GM12878 (cell line): ENCODE data around the gene RAPSN. TPM values are rescaled to one million over a fixed set of nuclear protein-coding genes. Genes with fewer than 3 reads are reported as not detected.
"Not testable (repeated sequence)": the region's sequence is repeated elsewhere in the genome, so short reads cannot be mapped to it uniquely, and the experiment has no call there.

ENCODE experiments used
- ATAC-seq: fragments of 200-7000 bp; cut with Tn5 transposase; 3 replicates; pipeline ENCODE4 v1.9.1; 2020; ENCODE audit warnings: mild to moderate bottlenecking, moderate library complexity
- BruUV-seq: library from RNA; stranded (reverse); fragments of 400-500 nt; replicated peaks from 2 replicates; lab custom pipeline; 2021; lab: Mats Ljungman, UMichigan
- CTCF ChIA-PET: fragments of 300-600 bp; sonication (Branson Sonifier 250); formaldehyde crosslinking; extraction: SDS; loops from one replicate; lab custom pipeline; 2021; ENCODE audit warnings: inconsistent platforms; lab: Yijun Ruan, JAX
- POLR2A ChIA-PET: fragments of 350-600 bp; formaldehyde crosslinking; extraction: SDS; loops from one replicate; lab custom pipeline; 2021; ENCODE audit warnings: inconsistent platforms; lab: Charles Lee
- RAD21 ChIA-PET: fragments of 300-600 bp; sonication (Branson Sonifier 250); formaldehyde crosslinking; loops from one replicate; lab custom pipeline; 2023; ENCODE audit warnings: antibody characterized with exemption; ENCODE audit not compliant: unreplicated experiment; lab: Charles Lee
- SMC1A ChIA-PET: fragments of 300-600 bp; sonication (Branson Sonifier 250); formaldehyde crosslinking; loops from one replicate; lab custom pipeline; 2023; ENCODE audit not compliant: unreplicated experiment, uncharacterized antibody; lab: Charles Lee
- DNase-seq: peaks from one replicate; pipeline ENCODE4 v3.0.0-alpha.2; 2011; ENCODE audit warnings: low read depth, low spot score
- FAIRE-seq: peaks from 3 replicates; lab custom pipeline; 2011; peaks lifted over from hg19 to GRCh38; lab: Jason Lieb, UNC
- H2AFZ ChIP-seq: 2 replicates; pipeline ENCODE4 v1.6.0; 2011; ENCODE audit warnings: low read depth, low read length, control low read depth; ENCODE audit not compliant: control insufficient read depth
- H3K27ac ChIP-seq: 2 replicates; pipeline ENCODE4 v1.5.1; 2011; ENCODE audit warnings: control low read depth; ENCODE audit not compliant: control insufficient read depth, insufficient read depth
- H3K27me3 ChIP-seq, 2 experiments: replicated peaks in 1 of 2; 2 replicates each; pipeline versions ENCODE4 v1.6.0 to v1.6.1; 2011; ENCODE audit warnings: low read length in 1 of 2; ENCODE audit not compliant: control insufficient read depth in 2 of 2, insufficient read depth in 2 of 2
- H3K36me3 ChIP-seq, 2 experiments: 2 replicates each; pipeline ENCODE4 v1.5.1; 2011; ENCODE audit warnings: low read length in 1 of 2; ENCODE audit not compliant: control insufficient read depth in 2 of 2, insufficient read depth in 2 of 2
- H3K4me1 ChIP-seq: 2 replicates; pipeline ENCODE4 v1.6.1; 2011; ENCODE audit warnings: mild to moderate bottlenecking, low read length, moderate library complexity, mixed read lengths; ENCODE audit not compliant: control insufficient read depth, insufficient read depth
- H3K4me2 ChIP-seq: 2 replicates; pipeline ENCODE4 v1.6.0; 2011; ENCODE audit warnings: control low read depth; ENCODE audit not compliant: control insufficient read depth, insufficient read depth
- H3K4me3 ChIP-seq: fragments of 200-600 bp; sonication (generic); 2 replicates; pipeline ENCODE4 v1.5.1; 2016
- H3K79me2 ChIP-seq: 2 replicates; pipeline ENCODE4 v1.6.0; 2011; ENCODE audit warnings: low read length; ENCODE audit not compliant: control insufficient read depth, insufficient read depth
- H3K9ac ChIP-seq: 2 replicates; pipeline ENCODE4 v1.8.0; 2011; ENCODE audit warnings: low read length, control low read depth, mixed read lengths; ENCODE audit not compliant: control insufficient read depth, insufficient read depth
- H3K9me3 ChIP-seq: replicated peaks from 3 replicates; pipeline ENCODE4 v1.5.1; 2011; ENCODE audit warnings: mild to moderate bottlenecking, low read length; ENCODE audit not compliant: control insufficient read depth, insufficient read depth
- H4K20me1 ChIP-seq: 2 replicates; pipeline ENCODE4 v1.6.0; 2011; ENCODE audit not compliant: control insufficient read depth, insufficient read depth
- CTCF ChIP-seq, 3 experiments: IDR thresholded peaks in 2 of 3; conservative IDR thresholded peaks in 1 of 3; 2 replicates each; pipeline ENCODE4 v1.5.1; 2011; ENCODE audit warnings: low read depth in 3 of 3, low read length in 3 of 3, mild to moderate bottlenecking in 3 of 3, control low read depth in 2 of 3, moderate library complexity in 2 of 3, inconsistent platforms in 1 of 3, mixed read lengths in 1 of 3; ENCODE audit not compliant: control insufficient read depth in 2 of 3, insufficient read depth in 1 of 3; ENCODE audit errors: extremely low read depth in 1 of 3
- KLF5 ChIP-seq: fragments of 450-650 bp; IDR thresholded peaks from 2 replicates; pipeline ENCODE4 v1.6.1; 2014; ENCODE audit warnings: mild to moderate bottlenecking; ENCODE audit not compliant: partially characterized antibody
- PKNOX1 ChIP-seq: fragments of 450-650 bp; IDR thresholded peaks from 2 replicates; pipeline ENCODE4 v1.6.1; 2016; ENCODE audit warnings: mild to moderate bottlenecking
- RAD21 ChIP-seq: IDR thresholded peaks from 2 replicates; pipeline ENCODE4 v1.6.1; 2011; ENCODE audit warnings: mild to moderate bottlenecking, low read depth, low read length, moderate library complexity; ENCODE audit not compliant: insufficient read depth
- RUNX3 ChIP-seq: IDR thresholded peaks from 2 replicates; pipeline ENCODE4 v1.6.1; 2012; ENCODE audit warnings: low read length, inconsistent platforms
- SMC3 ChIP-seq: IDR thresholded peaks from 2 replicates; pipeline ENCODE4 v1.6.1; 2011; ENCODE audit warnings: low read length, improper control_type of control experiment, borderline replicate concordance
- SPI1 ChIP-seq: IDR thresholded peaks from 2 replicates; pipeline ENCODE4 v1.6.1; 2011; ENCODE audit warnings: low read depth, mild to moderate bottlenecking, low read length, moderate library complexity, borderline replicate concordance; ENCODE audit not compliant: insufficient read depth
- ZNF384 ChIP-seq: IDR thresholded peaks from 2 replicates; pipeline ENCODE4 v1.6.1; 2012; ENCODE audit warnings: low read depth, mild to moderate bottlenecking, low read length, improper control_type of control experiment, borderline replicate concordance
- WGBS: methylation state at CpG from one replicate; pipeline ENCODE4 v1.1.6; 2016; ENCODE audit warnings: low lambda C conversion rate; ENCODE audit not compliant: insufficient replicate concordance, insufficient coverage; ENCODE audit errors: missing lambda C conversion rate; 5-methylcytosine and 5-hydroxymethylcytosine counted together
- in situ Hi-C: fragments of 300-500 bp; cut with MboI; formaldehyde crosslinking; loops from 9 replicates; pipeline ENCODE4 v1.14.3; 2018; ENCODE audit warnings: mixed read lengths
- intact Hi-C: fragments of 100-400 bp; cut with micrococcal nuclease; formaldehyde crosslinking; loops from one replicate; pipeline ENCODE4 v1.14.2; 2022; ENCODE audit not compliant: unreplicated experiment
- polyA plus RNA-seq, 11 experiments: library from polyadenylated mRNA; depleted of rRNA in 4 of 11; unstranded in 6 of 11; stranded (reverse) in 5 of 11; fragments of >200 nt; fragmentation: Nextera tagmentation in 4 of 11; fragmentation: Illumina TruSeq in 1 of 11; extraction: Ambion mirVana in 4 of 11; extraction: Trizol in 1 of 11; gene quantifications; 1 replicate in 1 of 11; 2 replicates in 10 of 11; pipeline versions ENCODE4 v1.2.1 to v1.2.3, GENCODE V29; 2011 to 2016; ENCODE audit warnings: inconsistent platforms in 2 of 11, missing spikeins in 2 of 11, low read depth in 1 of 11
- total RNA-seq, 4 experiments: library from RNA; depleted of rRNA in 3 of 4; stranded (reverse); fragments of >200 nt in 3 of 4; fragmentation: Illumina TruSeq in 1 of 4; extraction: Trizol in 1 of 4; gene quantifications; 2 replicates each; pipeline versions ENCODE4 v1.2.1 to v1.2.3, GENCODE V29; 2013 to 2021
- TF ChIP-seq, protein P1 (sequence below): fragments of 450-650 bp; IDR thresholded peaks from 2 replicates; pipeline ENCODE4 v1.6.1; 2017; ENCODE audit warnings: mild to moderate bottlenecking, low read depth, inconsistent platforms; ENCODE audit not compliant: poor library complexity, severe bottlenecking

Gene RAPSN
- total and polyA plus RNA-seq, 10 of the 15 experiments (the other 5 are each of a cell fraction or from before 2014, with no cell fraction given) = 0.08 to 0.23 (median 0.14) TPM; not detected in 6

- TSS peak; percentile 42 for BruUV-seq
- H3K9ac ChIP-seq = no peak overlapping the region
- H3K4me2 ChIP-seq = no peak overlapping the region
- no peaks in the 10 kb centered on the region for H3K27me3 ChIP-seq
- CTCF ChIA-PET = interaction anchor here (0.8 to 1.1 kb wide), 2 partner anchors 152 to 283 kb away, joined by 3 read pairs; no protein-coding TSS in a partner anchor
- TF ChIP-seq PKNOX1 (no peak), KLF5 (no peak)
- RAD21 ChIA-PET = no interaction called here
- H3K9me3 ChIP-seq = no peaks in the 10 kb centered on the region
- DNase-seq (no peak), FAIRE-seq (no peak), ATAC-seq (no peak)
- no peaks in the 10 kb centered on the region for H3K79me2 ChIP-seq
- no peak overlapping the region for H2AFZ ChIP-seq
- no peaks in the 10 kb centered on the region for H3K4me1 ChIP-seq
- H3K4me3 ChIP-seq = no peak overlapping the region
- in situ Hi-C loops (no loop called here), intact Hi-C loops (no loop called here)
- WGBS = 100% methylated on average over 2 of the region's 2 CpGs
- SMC1A ChIA-PET = no interaction called here
- H3K27ac ChIP-seq = no peak overlapping the region
- POLR2A ChIA-PET = no interaction called here
- no peaks in the 10 kb centered on the region for H4K20me1 ChIP-seq
- H3K36me3 ChIP-seq = peaks cover 5 to 8% of the 10 kb centered on the region in 2 experiments; a peak in 3 of 4 replicates
Observed at GRCh38 chr11:47460571-47461235, 11.8 kb upstream of the RAPSN start.

DNA sequence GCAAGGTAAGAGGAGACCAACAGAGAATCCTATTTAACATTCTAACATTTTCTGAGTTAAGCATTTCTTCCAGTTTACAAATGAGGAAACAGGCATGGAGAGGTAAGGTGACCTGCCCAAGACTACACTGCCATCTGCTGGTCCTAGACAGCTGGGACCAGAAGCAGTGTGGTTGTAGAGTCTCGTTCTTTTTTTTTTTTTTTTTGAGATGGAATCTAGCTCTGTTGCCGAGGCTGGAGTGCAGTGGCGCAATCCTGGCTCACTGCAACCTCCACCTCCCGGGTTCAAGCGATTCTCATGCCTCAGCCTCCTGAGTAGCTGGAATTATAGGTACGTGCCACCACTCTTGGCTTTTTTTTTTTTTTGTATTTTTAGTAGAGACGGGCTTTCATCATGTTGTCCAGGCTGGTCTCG lies 5.3 kb upstream of the RAPSN start:
- H3K4me1 ChIP-seq, H3K9me3 ChIP-seq, H3K9ac ChIP-seq, H3K79me2 ChIP-seq, H4K20me1 ChIP-seq, H3K36me3 ChIP-seq, H2AFZ ChIP-seq, H3K27me3 ChIP-seq, H3K27ac ChIP-seq, H3K4me3 ChIP-seq, in situ Hi-C loops, BruUV-seq, H3K4me2 ChIP-seq: not testable (repeated sequence)
- ChIA-PET RAD21 (interaction anchor here (0.6 to 2.0 kb wide), 12 partner anchors 9 to 885 kb away, joined by 3 to 7 read pairs (median 3); partner anchors contain the start of gene DDB2), CTCF (interaction anchor here (0.6 to 2.6 kb wide), 21 partner anchors 9 to 673 kb away, joined by 3 to 13 read pairs (median 5); partner anchors contain the start of genes DDB2 and MADD), SMC1A (interaction anchor here (0.6 to 1.6 kb wide), 8 partner anchors 10 to 600 kb away, joined by 3 to 5 read pairs (median 3); no protein-coding TSS in a partner anchor), POLR2A (interaction anchor here (0.6 to 1.1 kb wide), 5 partner anchors 25 to 355 kb away, joined by 3 to 5 read pairs (median 4); no protein-coding TSS in a partner anchor)
- intact Hi-C loops = loop anchor here (1.0 to 10.0 kb wide), 3 partner anchors 77 to 569 kb away; partner anchors contain the start of gene SPI1
- DNase-seq (peak; percentile 37), ATAC-seq (peak; percentile 97), FAIRE-seq (peak; percentile 75)
- WGBS = 31% methylated on average over 6 of the region's 8 CpGs
- peak; percentile 64 for TF ChIP-seq SMC3
- TF ChIP-seq ZNF384 = peak; percentile 97
- TF ChIP-seq RUNX3 = peak; percentile 52
- TF ChIP-seq, protein P1, sequence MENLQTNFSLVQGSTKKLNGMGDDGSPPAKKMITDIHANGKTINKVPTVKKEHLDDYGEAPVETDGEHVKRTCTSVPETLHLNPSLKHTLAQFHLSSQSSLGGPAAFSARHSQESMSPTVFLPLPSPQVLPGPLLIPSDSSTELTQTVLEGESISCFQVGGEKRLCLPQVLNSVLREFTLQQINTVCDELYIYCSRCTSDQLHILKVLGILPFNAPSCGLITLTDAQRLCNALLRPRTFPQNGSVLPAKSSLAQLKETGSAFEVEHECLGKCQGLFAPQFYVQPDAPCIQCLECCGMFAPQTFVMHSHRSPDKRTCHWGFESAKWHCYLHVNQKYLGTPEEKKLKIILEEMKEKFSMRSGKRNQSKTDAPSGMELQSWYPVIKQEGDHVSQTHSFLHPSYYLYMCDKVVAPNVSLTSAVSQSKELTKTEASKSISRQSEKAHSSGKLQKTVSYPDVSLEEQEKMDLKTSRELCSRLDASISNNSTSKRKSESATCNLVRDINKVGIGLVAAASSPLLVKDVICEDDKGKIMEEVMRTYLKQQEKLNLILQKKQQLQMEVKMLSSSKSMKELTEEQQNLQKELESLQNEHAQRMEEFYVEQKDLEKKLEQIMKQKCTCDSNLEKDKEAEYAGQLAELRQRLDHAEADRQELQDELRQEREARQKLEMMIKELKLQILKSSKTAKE = peak; percentile 30
- 0 out of 2 replicates have a peak, but pooled peaks have one; percentile 19 for TF ChIP-seq SPI1
- peak; percentile 80 to 87 (median 83) for TF ChIP-seq CTCF (IDR thresholded peaks at IDR 0.05 in 2 of 3, conservative IDR thresholded peaks at IDR 0.05 in 1 of 3; ENCODE audit: control insufficient read depth in 2 of 3, extremely low read depth in 1 of 3, insufficient read depth in 1 of 3, low read depth in 3 of 3, low read length in 3 of 3)
- peak; percentile 81 for TF ChIP-seq RAD21
